T-helper 17 cell (primary cell): ENCODE data around the gene ATXN7L1. TPM values are rescaled to one million over a fixed set of nuclear protein-coding genes. Genes with fewer than 3 reads are reported as not detected.

Experiments
- ATAC-seq: fragments of 150-1000 bp; cut with Tn5 transposase; 2 replicates; pipeline ENCODE4 v1.10.0; 2021; ENCODE audit warnings: mild to moderate bottlenecking, moderate library complexity
- DNase-seq, 3 donors: peaks; one replicate each; pipeline versions ENCODE4 v3.0.0 to v3.0.0-alpha.2; 2020 to 2021
- H3K9me3 ChIP-seq: one replicate; pipeline ENCODE4 v1.7.0; 2013; ENCODE audit warnings: low read length, mild to moderate bottlenecking; ENCODE audit not compliant: control insufficient read depth, poor library complexity, severe bottlenecking
- H3K27ac Mint-ChIP-seq: one replicate; pipeline ENCODE4 v1.8.0; 2022; ENCODE audit warnings: mild to moderate bottlenecking, moderate library complexity, mixed read lengths
- H3K27me3 Mint-ChIP-seq: one replicate; pipeline ENCODE4 v1.8.0; 2022; ENCODE audit warnings: mixed read lengths
- H3K36me3 Mint-ChIP-seq: one replicate; pipeline ENCODE4 v1.8.0; 2022; ENCODE audit warnings: low read depth, mixed read lengths
- H3K4me1 Mint-ChIP-seq: one replicate; pipeline ENCODE4 v1.8.0; 2022; ENCODE audit warnings: mild to moderate bottlenecking, mixed read lengths
- H3K4me3 Mint-ChIP-seq: one replicate; pipeline ENCODE4 v1.8.0; 2022; ENCODE audit warnings: mild to moderate bottlenecking, moderate library complexity, mixed read lengths
- total RNA-seq, 4 donors: library from RNA in 2 of 4; stranded (reverse) in 2 of 4; gene quantifications; one replicate each; pipeline ENCODE4 v1.2.3 and lab custom pipeline; 2022 to 2026

Gene ATXN7L1
- total RNA-seq, 2 donors from 2014 or later = 36.6 to 45.7 TPM

- H3K9me3 ChIP-seq = no peaks in the 10 kb centered on the region
- no peak overlapping the region for H3K27ac Mint-ChIP-seq
Measured at GRCh38 chr7:105567024-105567423, 309.4 kb downstream of the ATXN7L1 start.

GRCh38 chr7:105565190-105565589 lies 311.2 kb downstream of the ATXN7L1 start:
- peaks cover 5% of the 10 kb centered on the region for H3K36me3 Mint-ChIP-seq
- no peaks in the 10 kb centered on the region for H3K9me3 ChIP-seq

More at GRCh38 chr7:105567024-105567423, 309.4 kb downstream of the ATXN7L1 start:
- ATAC-seq = no peak
- DNase-seq = no peak
- no peaks in the 10 kb centered on the region for H3K4me1 Mint-ChIP-seq
- H3K27me3 Mint-ChIP-seq = no peaks in the 10 kb centered on the region
- peaks cover 5% of the 10 kb centered on the region for H3K36me3 Mint-ChIP-seq
- H3K4me3 Mint-ChIP-seq = no peak overlapping the region

GRCh38 chr7:105559926-105560325 lies 316.5 kb downstream of the ATXN7L1 start:
- Mint-ChIP-seq H3K27me3 (no peaks in the 10 kb centered on the region), H3K4me3 (no peak overlapping the region), H3K4me1 (no peaks in the 10 kb centered on the region), H3K27ac (no peak overlapping the region), H3K36me3 (peaks cover 3% of the 10 kb centered on the region)
- H3K9me3 ChIP-seq = no peaks in the 10 kb centered on the region
- DNase-seq (no peak), ATAC-seq (no peak)

More at GRCh38 chr7:105565190-105565589, 311.2 kb downstream of the ATXN7L1 start:
- ATAC-seq (no peak), DNase-seq (no peak)
- Mint-ChIP-seq H3K27ac (no peak overlapping the region), H3K4me3 (no peak overlapping the region), H3K27me3 (no peaks in the 10 kb centered on the region), H3K4me1 (no peaks in the 10 kb centered on the region)

Other genes starting within 250 kb of the ATXN7L1 start
- gene CDHR3, start 86.7 kb upstream of the ATXN7L1 start, total RNA-seq = 10 to 100 TPM in 1 of 2 donors, 1 to 10 TPM in 1; 5.8 to 13.9 TPM
- gene SYPL1, start 235.7 kb upstream of the ATXN7L1 start, total RNA-seq = 10 to 100 TPM; 30.3 to 38.8 TPM